ENCODE measurements around the gene RMC1. TPM values are rescaled to one million over a fixed set of nuclear protein-coding genes. Genes with fewer than 3 reads are reported as not detected.
A peak's percentile ranks its signal among the peaks of the same experiment; 100 is the strongest.
"Not testable (repeated sequence)": the region's sequence is repeated elsewhere in the genome, so short reads cannot be mapped to it uniquely, and the experiment has no call there.

The RMC1 gene
- total RNA-seq, 2 experiments from 2014 or later: 32.8 to 36.2 TPM

DNA sequence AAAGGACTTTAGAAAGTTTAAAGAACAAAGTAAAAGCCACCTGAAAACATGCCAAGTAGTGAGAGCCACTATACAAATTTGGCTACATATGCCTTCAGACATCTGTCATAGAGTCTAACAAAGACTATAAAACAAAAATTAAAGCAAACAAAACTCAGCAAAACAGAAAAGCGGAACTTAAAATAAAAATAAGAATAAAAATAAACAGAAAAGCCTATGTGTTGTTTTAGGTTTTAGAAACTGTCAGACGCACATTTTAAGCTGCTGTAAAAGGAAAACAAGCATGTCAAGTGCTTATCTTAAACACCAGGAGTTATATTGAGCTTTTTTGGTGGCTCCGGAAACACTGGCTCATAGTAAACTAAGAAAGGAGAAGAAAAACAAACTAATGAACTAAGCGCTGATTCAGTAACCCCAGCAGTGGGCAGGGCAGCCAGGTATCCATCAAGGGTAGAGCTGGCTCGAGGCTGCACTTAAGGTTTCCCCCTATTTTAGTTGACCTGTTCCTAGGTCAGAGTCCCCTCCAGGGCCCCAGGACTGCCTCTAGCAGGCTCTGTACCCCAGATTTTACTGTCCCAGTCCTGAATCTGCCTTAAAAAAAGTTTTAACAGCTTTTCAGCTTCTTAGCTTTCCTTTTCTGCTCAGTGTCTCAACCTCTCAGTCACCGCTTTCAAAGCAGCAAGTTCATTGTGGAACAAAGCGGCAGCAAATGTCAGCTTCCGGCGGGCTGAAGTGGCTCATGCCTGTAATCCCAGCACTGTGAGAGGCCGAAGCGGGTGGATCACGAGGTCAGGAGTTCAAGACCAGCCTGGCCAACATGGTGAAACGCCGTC, 15.4 kb upstream of the RMC1 start:
- no peaks in the 10 kb centered on the region for H3K79me2 ChIP-seq (ENCODE audit: insufficient read depth, low read depth, low read length)
- DNase-seq (ENCODE audit: low spot score): peak; percentile 33
- TF ChIP-seq, protein P1, sequence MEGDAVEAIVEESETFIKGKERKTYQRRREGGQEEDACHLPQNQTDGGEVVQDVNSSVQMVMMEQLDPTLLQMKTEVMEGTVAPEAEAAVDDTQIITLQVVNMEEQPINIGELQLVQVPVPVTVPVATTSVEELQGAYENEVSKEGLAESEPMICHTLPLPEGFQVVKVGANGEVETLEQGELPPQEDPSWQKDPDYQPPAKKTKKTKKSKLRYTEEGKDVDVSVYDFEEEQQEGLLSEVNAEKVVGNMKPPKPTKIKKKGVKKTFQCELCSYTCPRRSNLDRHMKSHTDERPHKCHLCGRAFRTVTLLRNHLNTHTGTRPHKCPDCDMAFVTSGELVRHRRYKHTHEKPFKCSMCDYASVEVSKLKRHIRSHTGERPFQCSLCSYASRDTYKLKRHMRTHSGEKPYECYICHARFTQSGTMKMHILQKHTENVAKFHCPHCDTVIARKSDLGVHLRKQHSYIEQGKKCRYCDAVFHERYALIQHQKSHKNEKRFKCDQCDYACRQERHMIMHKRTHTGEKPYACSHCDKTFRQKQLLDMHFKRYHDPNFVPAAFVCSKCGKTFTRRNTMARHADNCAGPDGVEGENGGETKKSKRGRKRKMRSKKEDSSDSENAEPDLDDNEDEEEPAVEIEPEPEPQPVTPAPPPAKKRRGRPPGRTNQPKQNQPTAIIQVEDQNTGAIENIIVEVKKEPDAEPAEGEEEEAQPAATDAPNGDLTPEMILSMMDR (conservative IDR thresholded peaks at IDR 0.05; ENCODE audit: low read length): no peak
- TF ChIP-seq EZH2phosphoT487 (IDR thresholded peaks at IDR 0.05; ENCODE audit: borderline replicate concordance, low read depth, low read length): no peak
- BruUV-seq (replicated peaks): no TSS peak
- H3K36me3 ChIP-seq (ENCODE audit: insufficient read depth, low read length): peaks cover 4% of the 10 kb centered on the region
- H2AFZ ChIP-seq (ENCODE audit: low read length): peak overlapping the region; percentile 99
- peak overlapping the region; percentile 20 for H3K4me3 ChIP-seq (ENCODE audit: low read depth, low read length, poor library complexity, severe bottlenecking)
- H3K27ac ChIP-seq (ENCODE audit: low read depth, low read length, poor library complexity, severe bottlenecking): peak overlapping the region; percentile 45
- intact Hi-C loops (cut with micrococcal nuclease; ENCODE audit: unreplicated experiment): no loop called here
- no peaks in the 10 kb centered on the region for H3K9me2 ChIP-seq (ENCODE audit: insufficient read depth, low read length)
- peaks cover 13% of the 10 kb centered on the region for H3K4me1 ChIP-seq (ENCODE audit: insufficient read depth, low read length, poor library complexity, severe bottlenecking)
- ChIA-PET CTCF (ENCODE audit: unreplicated experiment) (interaction anchor here (0.5 to 1.3 kb wide), 5 partner anchors 8 to 380 kb away, joined by 3 to 6 read pairs (median 3); partner anchors contain the start of gene RMC1), POLR2A (interaction anchor here (0.6 to 2.3 kb wide), 14 partner anchors 9 to 434 kb away, joined by 3 to 12 read pairs (median 4); partner anchors contain the start of gene RIOK3)
- H4K20me1 ChIP-seq (ENCODE audit: insufficient read depth, low read length): no peaks in the 10 kb centered on the region
- H3K9me3 ChIP-seq (ENCODE audit: low read length): peaks cover 13% of the 10 kb centered on the region; the same call in 1 of the 2 replicates
- peak overlapping the region; percentile 62 for H3K4me2 ChIP-seq (ENCODE audit: low read length)

DNA sequence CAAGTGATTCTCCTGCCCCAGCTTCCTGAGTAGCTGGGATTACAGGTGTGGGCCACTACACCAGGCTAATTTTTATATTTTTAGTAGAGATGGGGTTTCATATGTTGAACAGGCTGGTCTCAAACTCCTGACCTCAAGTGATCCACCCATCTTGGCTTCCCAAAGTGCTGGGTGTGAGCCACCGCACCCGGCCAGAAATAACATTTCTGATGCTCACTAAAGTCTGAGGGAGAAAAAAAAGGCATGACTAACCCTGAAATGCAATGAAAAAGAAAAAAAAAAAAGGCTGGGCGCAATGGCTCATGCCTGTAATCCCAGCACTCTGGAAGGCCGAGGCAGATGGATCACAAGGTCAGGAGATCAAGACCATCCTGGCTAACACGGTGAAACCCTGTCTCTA, 13.7 kb upstream of the RMC1 start:
- BruUV-seq (replicated peaks); H3K9me2 ChIP-seq (ENCODE audit: insufficient read depth, low read length); POLR2A ChIA-PET; CTCF ChIA-PET (ENCODE audit: unreplicated experiment); H3K4me2 ChIP-seq (ENCODE audit: low read length); H3K36me3 ChIP-seq (ENCODE audit: insufficient read depth, low read length); H4K20me1 ChIP-seq (ENCODE audit: insufficient read depth, low read length); DNase-seq (ENCODE audit: low spot score); H3K4me3 ChIP-seq (ENCODE audit: low read depth, low read length, poor library complexity, severe bottlenecking); intact Hi-C loops (cut with micrococcal nuclease; ENCODE audit: unreplicated experiment); H2AFZ ChIP-seq (ENCODE audit: low read length); H3K27ac ChIP-seq (ENCODE audit: low read depth, low read length, poor library complexity, severe bottlenecking); H3K79me2 ChIP-seq (ENCODE audit: insufficient read depth, low read depth, low read length): not testable (repeated sequence)
- Histone ChIP-seq H3K9me3 (ENCODE audit: low read length) (peaks cover 13% of the 10 kb centered on the region; the same call in 1 of the 2 replicates), H3K4me1 (ENCODE audit: insufficient read depth, low read length, poor library complexity, severe bottlenecking) (peaks cover 13% of the 10 kb centered on the region)

DNA sequence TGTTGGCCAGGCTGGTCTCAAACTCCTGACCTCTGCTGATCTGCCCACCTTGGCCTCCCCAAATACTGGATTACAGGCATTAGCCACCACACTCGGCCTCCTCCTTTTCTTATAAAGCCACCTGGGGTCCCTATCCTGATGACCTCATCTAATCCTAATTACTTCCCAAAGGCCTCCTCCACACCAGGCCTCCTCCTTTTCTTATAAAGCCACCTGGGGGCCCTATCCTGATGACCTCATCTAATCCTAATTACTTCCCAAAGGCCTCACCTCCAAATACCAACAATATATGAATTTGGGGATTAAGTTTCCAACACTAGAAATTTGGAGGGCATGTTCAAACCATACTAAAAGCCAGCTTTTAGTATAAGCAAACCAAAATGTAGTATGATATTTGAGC, 9.7 kb upstream of the RMC1 start:
- intact Hi-C loops (cut with micrococcal nuclease; ENCODE audit: unreplicated experiment): no loop called here
- ChIA-PET CTCF (ENCODE audit: unreplicated experiment) (no interaction called here), POLR2A (no interaction called here)
- no peaks in the 10 kb centered on the region for H3K9me2 ChIP-seq (ENCODE audit: insufficient read depth, low read length)
- no peaks in the 10 kb centered on the region for H4K20me1 ChIP-seq (ENCODE audit: insufficient read depth, low read length)
- TF ChIP-seq, protein P1 (conservative IDR thresholded peaks at IDR 0.05; ENCODE audit: low read length): no peak
- no peak for TF ChIP-seq EZH2phosphoT487 (IDR thresholded peaks at IDR 0.05; ENCODE audit: borderline replicate concordance, low read depth, low read length)
- BruUV-seq (replicated peaks): no TSS peak
- no peak for DNase-seq (ENCODE audit: low spot score)
- peaks cover 12% of the 10 kb centered on the region for H3K4me1 ChIP-seq (ENCODE audit: insufficient read depth, low read length, poor library complexity, severe bottlenecking)
- peaks cover 13% of the 10 kb centered on the region; the same call in 1 of the 2 replicates for H3K9me3 ChIP-seq (ENCODE audit: low read length)
- no peak overlapping the region for H3K27ac ChIP-seq (ENCODE audit: low read depth, low read length, poor library complexity, severe bottlenecking)
- H3K79me2 ChIP-seq (ENCODE audit: insufficient read depth, low read depth, low read length): no peaks in the 10 kb centered on the region
- no peaks in the 10 kb centered on the region; the same call in 1 of the 2 replicates for H3K36me3 ChIP-seq (ENCODE audit: insufficient read depth, low read length)
- no peak overlapping the region for H3K4me3 ChIP-seq (ENCODE audit: low read depth, low read length, poor library complexity, severe bottlenecking)
- H3K4me2 ChIP-seq (ENCODE audit: low read length): no peak overlapping the region
- no peak overlapping the region for H2AFZ ChIP-seq (ENCODE audit: low read length)
